Measurements from ENCODE around the gene FBXW7. TPM values are rescaled to one million over a fixed set of nuclear protein-coding genes. Genes with fewer than 3 reads are reported as not detected.
A peak's percentile ranks its signal among the peaks of the same experiment; 100 is the strongest.

Gene FBXW7
- total RNA-seq, 1 experiment from 2014 or later, result 23.0 TPM

DNA sequence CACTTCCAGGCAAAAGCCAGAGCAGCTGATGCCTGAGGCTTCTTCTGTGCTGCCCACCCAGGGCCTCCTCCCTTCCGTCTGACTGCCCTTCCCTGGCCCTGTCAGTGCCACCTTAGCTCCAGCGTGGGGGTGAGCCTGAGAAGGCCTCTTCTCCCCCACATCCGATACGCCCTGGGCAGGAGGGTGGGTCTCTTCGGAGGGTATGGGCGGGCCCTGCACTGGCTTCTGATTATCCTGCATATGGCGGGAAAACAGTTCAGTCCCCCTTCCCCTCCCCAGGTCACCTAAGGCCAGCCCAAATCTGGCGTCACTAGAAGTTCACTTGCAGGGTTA, 256.7 kb downstream of the FBXW7 start:
- ChIA-PET CTCF (interaction anchor here (1.2 kb wide), 1 partner anchor 234 kb away, joined by 3 read pairs; no protein-coding TSS in a partner anchor), POLR2A (no interaction called here)
- H3K36me3 Mint-ChIP-seq, result no peaks in the 10 kb centered on the region
- peaks cover 4% of the 10 kb centered on the region; the same call in 1 of the 2 replicates for H3K9me3 Mint-ChIP-seq
- DNase-seq (ENCODE audit: low spot score) (no peak), ATAC-seq (peak; percentile 19)
- H3K4me3 Mint-ChIP-seq, result no peak overlapping the region
- H3K27me3 Mint-ChIP-seq (ENCODE audit: low read depth), result no peaks in the 10 kb centered on the region
- H3K4me1 Mint-ChIP-seq, result peaks cover 41% of the 10 kb centered on the region
- peak overlapping the region; percentile 60 for H3K27ac Mint-ChIP-seq
- TF ChIP-seq, protein P1, sequence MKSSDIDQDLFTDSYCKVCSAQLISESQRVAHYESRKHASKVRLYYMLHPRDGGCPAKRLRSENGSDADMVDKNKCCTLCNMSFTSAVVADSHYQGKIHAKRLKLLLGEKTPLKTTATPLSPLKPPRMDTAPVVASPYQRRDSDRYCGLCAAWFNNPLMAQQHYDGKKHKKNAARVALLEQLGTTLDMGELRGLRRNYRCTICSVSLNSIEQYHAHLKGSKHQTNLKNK (CRISPR knock-in tag; IDR thresholded peaks at IDR 0.05), result no peak
- TF ChIP-seq ZBTB43 (CRISPR knock-in tag; IDR thresholded peaks at IDR 0.05), result no peak

DNA sequence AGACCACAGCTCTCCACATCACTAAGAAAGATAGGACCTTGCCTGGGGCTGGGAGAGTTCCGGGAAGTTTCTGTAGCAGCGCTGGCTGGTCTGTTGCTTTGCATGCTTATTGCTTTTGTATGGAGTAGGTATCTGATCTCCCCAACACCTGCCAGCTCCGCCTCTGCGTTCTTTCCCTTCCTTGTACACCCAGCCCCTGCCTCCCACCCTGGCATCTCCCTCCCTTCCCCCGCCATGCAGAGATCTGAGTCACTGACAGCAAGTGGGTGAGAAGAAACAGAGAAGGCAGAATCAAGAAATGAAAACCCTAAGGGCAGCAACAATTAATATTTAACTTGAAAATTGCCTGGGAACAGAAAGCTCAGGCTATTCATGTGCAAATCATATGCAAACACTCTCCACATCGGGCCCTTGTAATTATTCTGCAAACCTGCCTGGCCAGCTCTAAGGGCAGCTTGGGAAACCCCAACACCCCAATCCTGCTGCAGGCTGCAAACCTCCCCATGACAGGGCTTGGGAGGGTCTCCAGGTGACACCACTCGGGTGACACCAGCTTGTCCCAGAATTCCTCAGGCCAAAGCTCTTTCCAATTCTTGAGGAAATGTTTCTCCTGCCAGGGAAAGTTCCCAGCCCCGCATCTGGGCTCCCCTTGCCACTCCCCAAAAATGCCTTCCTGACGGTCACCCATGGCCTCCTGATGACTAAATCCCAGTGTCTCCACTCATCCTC, 257.2 kb downstream of the FBXW7 start:
- Mint-ChIP-seq H3K27me3 (ENCODE audit: low read depth) (no peaks in the 10 kb centered on the region), H3K9me3 (peaks cover 4% of the 10 kb centered on the region; the same call in 1 of the 2 replicates), H3K36me3 (no peaks in the 10 kb centered on the region), H3K4me1 (peaks cover 42% of the 10 kb centered on the region), H3K27ac (peak overlapping the region; percentile 79), H3K4me3 (peak overlapping the region; percentile 10; the same call in 1 of the 2 replicates)
- DNase-seq (ENCODE audit: low spot score) (peak; percentile 51), ATAC-seq (peak; percentile 80)
- ChIA-PET CTCF (interaction anchor here (0.8 to 1.2 kb wide), 2 partner anchors 14 to 233 kb away, joined by 3 read pairs; no protein-coding TSS in a partner anchor), POLR2A (no interaction called here)
- TF ChIP-seq NFATC4 (CRISPR knock-in tag; IDR thresholded peaks at IDR 0.05) (no peak), IRF2 (CRISPR knock-in tag; IDR thresholded peaks at IDR 0.05; ENCODE audit: borderline replicate concordance, low read depth) (no peak), FOXJ3 (CRISPR knock-in tag; IDR thresholded peaks at IDR 0.05; ENCODE audit: borderline replicate concordance) (no peak), TP53 (CRISPR knock-in tag; IDR thresholded peaks at IDR 0.05) (no peak), ESRRA (CRISPR knock-in tag; IDR thresholded peaks at IDR 0.05; ENCODE audit: borderline replicate concordance) (no peak), ZNF232 (CRISPR knock-in tag; IDR thresholded peaks at IDR 0.05) (no peak), TEAD4 (CRISPR knock-in tag; IDR thresholded peaks at IDR 0.05) (no peak), MLX (CRISPR knock-in tag; IDR thresholded peaks at IDR 0.05) (no peak), ZNF219 (CRISPR knock-in tag; IDR thresholded peaks at IDR 0.05; ENCODE audit: borderline replicate concordance) (no peak), NFE2L1 (CRISPR knock-in tag; IDR thresholded peaks at IDR 0.05) (no peak), MXD4 (CRISPR knock-in tag; IDR thresholded peaks at IDR 0.05; ENCODE audit: borderline replicate concordance) (no peak)
- TF ChIP-seq, protein P2, sequence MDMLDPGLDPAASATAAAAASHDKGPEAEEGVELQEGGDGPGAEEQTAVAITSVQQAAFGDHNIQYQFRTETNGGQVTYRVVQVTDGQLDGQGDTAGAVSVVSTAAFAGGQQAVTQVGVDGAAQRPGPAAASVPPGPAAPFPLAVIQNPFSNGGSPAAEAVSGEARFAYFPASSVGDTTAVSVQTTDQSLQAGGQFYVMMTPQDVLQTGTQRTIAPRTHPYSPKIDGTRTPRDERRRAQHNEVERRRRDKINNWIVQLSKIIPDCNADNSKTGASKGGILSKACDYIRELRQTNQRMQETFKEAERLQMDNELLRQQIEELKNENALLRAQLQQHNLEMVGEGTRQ (CRISPR knock-in tag; IDR thresholded peaks at IDR 0.05), result no peak

DNA sequence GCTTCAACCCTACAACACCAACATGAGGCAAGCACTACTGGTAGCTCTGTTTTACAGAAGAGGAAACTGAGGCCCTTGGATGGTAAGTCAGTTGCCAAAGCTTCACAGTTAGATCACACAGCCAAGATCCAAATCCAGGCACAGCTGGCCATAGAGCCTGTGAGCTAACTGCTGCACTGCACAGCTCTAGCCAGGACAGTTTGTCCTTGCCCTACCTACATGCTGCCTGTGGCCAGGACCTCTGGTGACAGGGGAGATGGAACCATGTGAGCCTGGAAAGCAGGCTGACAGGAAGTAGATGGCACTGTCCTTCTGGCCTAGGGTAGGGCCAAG, 257.8 kb downstream of the FBXW7 start:
- CTCF ChIA-PET, result interaction anchor here (0.8 kb wide), 1 partner anchor 15 kb away, joined by 3 read pairs; no protein-coding TSS in a partner anchor
- peak overlapping the region; percentile 79; the same call in 1 of the 2 replicates for H3K27ac Mint-ChIP-seq
- ATAC-seq (no peak; the same call in 1 of the 2 replicates), DNase-seq (ENCODE audit: low spot score) (no peak)
- H3K36me3 Mint-ChIP-seq, result no peaks in the 10 kb centered on the region
- peaks cover 37% of the 10 kb centered on the region for H3K4me1 Mint-ChIP-seq
- peaks cover 4% of the 10 kb centered on the region; the same call in 1 of the 2 replicates for H3K9me3 Mint-ChIP-seq
- POLR2A ChIA-PET, result no interaction called here
- H3K4me3 Mint-ChIP-seq, result peak overlapping the region; percentile 10; the same call in 1 of the 2 replicates
- no peaks in the 10 kb centered on the region for H3K27me3 Mint-ChIP-seq (ENCODE audit: low read depth)
- TF ChIP-seq GABPB1 (CRISPR knock-in tag; IDR thresholded peaks at IDR 0.05) (no peak), CBFB (CRISPR knock-in tag; IDR thresholded peaks at IDR 0.05; ENCODE audit: low read depth) (no peak), SMAD4 (CRISPR knock-in tag; IDR thresholded peaks at IDR 0.05) (no peak), NR2C2 (CRISPR knock-in tag; IDR thresholded peaks at IDR 0.05) (no peak), NR3C1 (CRISPR knock-in tag; conservative IDR thresholded peaks at IDR 0.05; ENCODE audit: low read depth) (no peak), EMX1 (CRISPR knock-in tag; IDR thresholded peaks at IDR 0.05) (no peak), RELA (CRISPR knock-in tag; IDR thresholded peaks at IDR 0.05; ENCODE audit: borderline replicate concordance) (no peak), ZNF281 (CRISPR knock-in tag; IDR thresholded peaks at IDR 0.05) (no peak)
- TF ChIP-seq, protein P3, sequence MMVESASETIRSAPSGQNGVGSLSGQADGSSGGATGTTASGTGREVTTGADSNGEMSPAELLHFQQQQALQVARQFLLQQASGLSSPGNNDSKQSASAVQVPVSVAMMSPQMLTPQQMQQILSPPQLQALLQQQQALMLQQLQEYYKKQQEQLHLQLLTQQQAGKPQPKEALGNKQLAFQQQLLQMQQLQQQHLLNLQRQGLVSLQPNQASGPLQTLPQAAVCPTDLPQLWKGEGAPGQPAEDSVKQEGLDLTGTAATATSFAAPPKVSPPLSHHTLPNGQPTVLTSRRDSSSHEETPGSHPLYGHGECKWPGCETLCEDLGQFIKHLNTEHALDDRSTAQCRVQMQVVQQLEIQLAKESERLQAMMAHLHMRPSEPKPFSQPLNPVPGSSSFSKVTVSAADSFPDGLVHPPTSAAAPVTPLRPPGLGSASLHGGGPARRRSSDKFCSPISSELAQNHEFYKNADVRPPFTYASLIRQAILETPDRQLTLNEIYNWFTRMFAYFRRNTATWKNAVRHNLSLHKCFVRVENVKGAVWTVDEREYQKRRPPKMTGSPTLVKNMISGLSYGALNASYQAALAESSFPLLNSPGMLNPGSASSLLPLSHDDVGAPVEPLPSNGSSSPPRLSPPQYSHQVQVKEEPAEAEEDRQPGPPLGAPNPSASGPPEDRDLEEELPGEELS (CRISPR knock-in tag; IDR thresholded peaks at IDR 0.05), result no peak

All from WTC11 (cell line).